ENCODE results near the gene DNAI1. TPM values are rescaled to one million over a fixed set of nuclear protein-coding genes. Genes with fewer than 3 reads are reported as not detected.
"Not testable (repeated sequence)": the region's sequence is repeated elsewhere in the genome, so short reads cannot be mapped to it uniquely, and the experiment has no call there.

The DNAI1 gene
- total RNA-seq, 2 experiments from 2014 or later = not detected

DNA sequence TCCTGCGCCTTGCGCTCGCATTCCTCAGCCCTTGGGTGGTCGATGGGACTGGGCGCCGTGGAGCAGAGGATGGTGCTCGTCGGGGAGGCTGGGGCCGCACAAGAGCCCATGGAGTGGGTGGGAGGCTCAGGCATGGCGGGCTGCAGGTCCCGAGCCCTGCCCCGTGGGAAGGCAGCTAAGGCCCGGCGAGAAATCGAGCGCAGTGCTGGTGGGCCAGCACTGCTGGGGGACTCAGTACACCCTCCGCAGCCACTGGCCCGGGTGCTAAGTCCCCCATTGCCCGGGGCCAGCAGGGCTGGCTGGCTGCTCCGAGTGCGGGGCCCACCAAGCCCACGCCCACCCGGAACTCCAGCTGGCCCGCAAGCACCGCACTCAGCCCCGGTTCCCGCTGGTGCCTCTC, 24.1 kb downstream of the DNAI1 start:
- CTCF ChIA-PET; H3K27ac Mint-ChIP-seq; H3K36me3 Mint-ChIP-seq; ATAC-seq; DNase-seq; H3K9me3 Mint-ChIP-seq (ENCODE audit: low read depth); H3K4me1 Mint-ChIP-seq; H3K4me3 Mint-ChIP-seq: not testable (repeated sequence)
- H3K27me3 Mint-ChIP-seq = peaks cover 26% of the 10 kb centered on the region

- ATAC-seq = no peak
- H3K9me3 Mint-ChIP-seq (ENCODE audit: low read depth) = no peaks in the 10 kb centered on the region
Measured at GRCh38 chr9:34484678-34485077, 26.1 kb downstream of the DNAI1 start.

DNA sequence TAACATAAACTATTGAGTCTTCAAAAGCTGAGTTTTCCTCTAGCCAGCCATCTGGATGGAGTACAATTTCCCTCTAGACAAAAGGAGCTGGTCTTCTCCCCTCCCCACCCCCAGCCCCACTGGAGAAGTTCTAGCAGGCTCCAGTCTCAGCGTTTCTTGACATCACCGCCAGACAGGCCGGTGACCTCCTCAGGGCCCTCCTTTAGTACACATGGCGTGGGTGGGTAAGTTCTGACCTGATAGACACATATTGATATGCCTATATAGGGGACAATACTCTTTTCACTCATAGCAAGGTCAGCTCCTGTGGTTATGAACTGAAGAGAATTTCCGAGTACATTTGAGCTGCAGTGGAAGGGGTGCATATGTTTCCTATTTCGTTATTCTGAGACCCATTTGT, 27.2 kb downstream of the DNAI1 start:
- H3K4me3 Mint-ChIP-seq = no peak overlapping the region
- CTCF ChIA-PET = interaction anchor here (1.4 kb wide), 1 partner anchor 118 kb away, joined by 3 read pairs; no protein-coding TSS in a partner anchor
- H3K9me3 Mint-ChIP-seq (ENCODE audit: low read depth) = no peaks in the 10 kb centered on the region
- H3K27me3 Mint-ChIP-seq = peaks cover 30% of the 10 kb centered on the region
- H3K36me3 Mint-ChIP-seq = no peaks in the 10 kb centered on the region
- H3K27ac Mint-ChIP-seq = no peak overlapping the region
- ATAC-seq = no peak
- H3K4me1 Mint-ChIP-seq = peaks cover 9% of the 10 kb centered on the region
- no peak for DNase-seq

More at GRCh38 chr9:34484678-34485077, 26.1 kb downstream of the DNAI1 start:
- CTCF ChIA-PET = interaction anchor here (1.0 to 1.4 kb wide), 3 partner anchors 11 to 119 kb away, joined by 3 to 4 read pairs (median 3); no protein-coding TSS in a partner anchor
- Mint-ChIP-seq H3K36me3 (no peaks in the 10 kb centered on the region), H3K27ac (no peak overlapping the region), H3K27me3 (peaks cover 28% of the 10 kb centered on the region), H3K4me1 (peaks cover 9% of the 10 kb centered on the region), H3K4me3 (no peak overlapping the region)
- DNase-seq = no peak

DNA sequence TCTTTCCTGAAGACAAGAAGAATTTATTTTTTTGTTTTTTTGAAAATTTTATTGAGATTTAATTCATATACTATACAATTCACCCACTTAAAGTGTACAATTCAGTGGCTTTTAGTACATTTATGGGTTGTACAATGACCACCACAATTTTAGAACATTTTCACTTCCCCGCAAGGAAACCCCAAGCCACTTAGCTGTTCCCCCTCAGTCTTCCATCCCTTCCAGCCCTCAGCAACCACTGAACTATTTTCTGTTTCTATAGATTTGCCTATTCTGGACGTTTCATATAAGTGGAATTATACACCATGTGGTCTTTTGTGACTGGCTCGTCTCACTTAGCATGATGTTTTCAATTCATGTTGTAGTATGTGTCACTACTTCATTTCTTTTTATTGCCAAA, 28.0 kb downstream of the DNAI1 start:
- CTCF ChIA-PET = no interaction called here
- Mint-ChIP-seq H3K4me3 (no peak overlapping the region), H3K27ac (no peak overlapping the region), H3K36me3 (no peaks in the 10 kb centered on the region), H3K27me3 (peaks cover 26% of the 10 kb centered on the region), H3K4me1 (peaks cover 9% of the 10 kb centered on the region), H3K9me3 (ENCODE audit: low read depth) (no peaks in the 10 kb centered on the region)
- no peak for ATAC-seq
- DNase-seq = no peak

DNA sequence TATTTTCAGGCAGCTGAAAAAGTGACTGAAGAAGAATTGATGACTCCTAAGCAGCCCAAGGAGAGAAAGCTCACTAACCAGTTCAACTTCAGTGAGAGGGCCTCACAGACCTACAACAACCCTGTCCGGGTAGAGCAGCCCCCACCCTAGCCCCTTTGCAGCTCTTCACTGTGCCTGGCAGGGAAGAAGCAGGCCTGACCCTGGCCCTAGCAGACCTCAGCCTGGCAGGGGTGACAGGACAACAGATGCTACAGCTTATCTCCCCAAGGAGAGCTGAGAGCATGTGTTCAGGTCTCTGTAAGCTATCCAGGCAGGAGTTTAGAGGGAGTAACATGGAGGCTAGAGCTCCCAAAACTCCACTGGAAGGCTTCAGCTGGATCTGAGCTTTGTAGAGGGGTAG, 31.8 kb downstream of the DNAI1 start:
- no peak for DNase-seq
- CTCF ChIA-PET = interaction anchor here (0.9 to 1.4 kb wide), 4 partner anchors 10 to 86 kb away, joined by 3 to 4 read pairs (median 4); no protein-coding TSS in a partner anchor
- Mint-ChIP-seq H3K27ac (no peak overlapping the region), H3K36me3 (no peaks in the 10 kb centered on the region), H3K9me3 (ENCODE audit: low read depth) (no peaks in the 10 kb centered on the region), H3K4me1 (peaks cover 9% of the 10 kb centered on the region), H3K27me3 (peaks cover 28% of the 10 kb centered on the region), H3K4me3 (no peak overlapping the region)
- no peak for ATAC-seq

DNA sequence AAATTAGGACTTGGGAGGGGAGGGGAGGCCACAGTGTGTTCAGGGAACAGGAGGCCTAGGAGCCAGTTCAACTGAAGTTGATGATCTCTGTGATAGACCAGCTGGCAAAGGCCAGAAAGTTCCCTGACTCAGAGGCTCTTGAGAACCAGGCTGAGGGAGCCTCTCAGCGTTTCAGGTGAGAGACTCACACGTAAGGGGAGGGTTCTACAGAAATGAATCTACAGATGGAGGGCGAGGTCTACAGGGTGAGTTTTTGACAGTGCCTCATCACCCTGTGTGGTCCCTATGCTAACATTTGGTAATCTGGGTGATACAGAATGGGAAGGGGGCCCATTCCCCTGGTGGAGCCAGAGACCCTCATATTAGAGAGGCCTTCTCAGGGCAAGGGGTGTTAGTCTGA, 32.2 kb downstream of the DNAI1 start:
- peaks cover 28% of the 10 kb centered on the region for H3K27me3 Mint-ChIP-seq
- no peaks in the 10 kb centered on the region for H3K36me3 Mint-ChIP-seq
- no peak overlapping the region for H3K27ac Mint-ChIP-seq
- no peak overlapping the region for H3K4me3 Mint-ChIP-seq
- H3K4me1 Mint-ChIP-seq = peaks cover 7% of the 10 kb centered on the region
- DNase-seq = no peak
- no peaks in the 10 kb centered on the region for H3K9me3 Mint-ChIP-seq (ENCODE audit: low read depth)
- ATAC-seq = no peak
- CTCF ChIA-PET = interaction anchor here (0.9 to 1.4 kb wide), 4 partner anchors 9 to 87 kb away, joined by 3 to 4 read pairs (median 4); no protein-coding TSS in a partner anchor

DNA sequence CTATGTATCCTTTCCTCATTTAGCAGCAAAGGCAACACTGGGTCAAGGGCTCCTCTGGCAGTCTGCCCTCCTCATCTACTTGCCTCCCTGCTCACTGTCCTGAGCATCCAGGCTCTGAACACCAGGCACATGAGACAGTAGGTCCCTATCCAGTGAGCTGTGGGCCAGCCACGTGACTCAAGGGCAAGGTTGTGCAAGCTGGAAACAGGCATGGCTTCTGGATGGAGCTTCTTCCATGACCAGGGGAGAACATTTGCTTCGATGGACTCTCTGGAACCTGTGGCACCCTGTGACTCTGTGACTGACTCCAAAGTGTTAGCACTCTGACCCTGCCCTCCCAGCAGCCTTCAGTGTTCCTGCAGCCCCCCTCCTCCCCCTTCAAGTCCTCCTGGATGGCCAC, 33.0 kb downstream of the DNAI1 start:
- Mint-ChIP-seq H3K9me3 (ENCODE audit: low read depth) (no peaks in the 10 kb centered on the region), H3K4me3 (no peak overlapping the region), H3K4me1 (peaks cover 3% of the 10 kb centered on the region), H3K36me3 (no peaks in the 10 kb centered on the region), H3K27me3 (peaks cover 27% of the 10 kb centered on the region), H3K27ac (no peak overlapping the region)
- DNase-seq (no peak), ATAC-seq (no peak)
- CTCF ChIA-PET = no interaction called here

- H3K4me3 Mint-ChIP-seq = no peak overlapping the region
- DNase-seq = no peak
- H3K27ac Mint-ChIP-seq = no peak overlapping the region
- CTCF ChIA-PET = interaction anchor here (1.5 kb wide), 1 partner anchor 112 kb away, joined by 4 read pairs; no protein-coding TSS in a partner anchor
- H3K27me3 Mint-ChIP-seq = peaks cover 24% of the 10 kb centered on the region
- no peak for ATAC-seq
- H3K36me3 Mint-ChIP-seq = no peaks in the 10 kb centered on the region
- H3K4me1 Mint-ChIP-seq = no peaks in the 10 kb centered on the region
- H3K9me3 Mint-ChIP-seq (ENCODE audit: low read depth) = no peaks in the 10 kb centered on the region
Measured at GRCh38 chr9:34492051-34492450, 33.4 kb downstream of the DNAI1 start.

DNA sequence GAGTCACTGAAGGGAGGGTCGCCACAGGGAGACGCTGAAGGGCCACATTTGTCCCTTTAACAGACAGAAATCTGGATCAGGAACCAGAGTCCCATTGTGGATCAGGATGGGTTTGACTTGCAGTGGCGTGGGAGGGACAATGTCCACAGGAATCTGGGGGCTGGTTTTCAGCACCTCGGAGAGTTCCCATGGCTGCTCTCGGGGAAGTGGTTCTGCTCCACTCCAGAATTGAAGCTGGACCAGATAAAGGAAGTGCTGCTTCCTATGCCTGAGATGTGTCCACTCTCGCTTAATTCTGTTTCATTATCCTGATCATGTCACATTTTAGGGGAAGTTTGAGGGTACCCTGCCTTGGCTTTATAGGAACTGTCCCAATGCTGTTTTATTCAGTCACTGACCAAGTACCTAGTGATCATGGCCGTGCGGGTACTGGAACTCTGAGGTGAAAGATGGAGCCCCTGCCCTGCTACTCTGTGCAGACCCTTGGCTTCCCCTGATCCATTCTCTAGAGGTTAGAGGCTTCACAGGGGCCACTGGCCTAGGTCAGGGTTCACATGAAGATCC, 35.4 kb downstream of the DNAI1 start:
- H3K4me3 Mint-ChIP-seq = no peak overlapping the region
- no peak overlapping the region for H3K27ac Mint-ChIP-seq
- no peaks in the 10 kb centered on the region for H3K9me3 Mint-ChIP-seq (ENCODE audit: low read depth)
- peaks cover under 1% of the 10 kb centered on the region for H3K4me1 Mint-ChIP-seq
- DNase-seq (peak; percentile 64), ATAC-seq (peak; percentile 58)
- no peaks in the 10 kb centered on the region for H3K36me3 Mint-ChIP-seq
- peaks cover 22% of the 10 kb centered on the region for H3K27me3 Mint-ChIP-seq
- CTCF ChIA-PET = interaction anchor here (2.3 kb wide), 1 partner anchor 63 kb away, joined by 7 read pairs; no protein-coding TSS in a partner anchor

DNA sequence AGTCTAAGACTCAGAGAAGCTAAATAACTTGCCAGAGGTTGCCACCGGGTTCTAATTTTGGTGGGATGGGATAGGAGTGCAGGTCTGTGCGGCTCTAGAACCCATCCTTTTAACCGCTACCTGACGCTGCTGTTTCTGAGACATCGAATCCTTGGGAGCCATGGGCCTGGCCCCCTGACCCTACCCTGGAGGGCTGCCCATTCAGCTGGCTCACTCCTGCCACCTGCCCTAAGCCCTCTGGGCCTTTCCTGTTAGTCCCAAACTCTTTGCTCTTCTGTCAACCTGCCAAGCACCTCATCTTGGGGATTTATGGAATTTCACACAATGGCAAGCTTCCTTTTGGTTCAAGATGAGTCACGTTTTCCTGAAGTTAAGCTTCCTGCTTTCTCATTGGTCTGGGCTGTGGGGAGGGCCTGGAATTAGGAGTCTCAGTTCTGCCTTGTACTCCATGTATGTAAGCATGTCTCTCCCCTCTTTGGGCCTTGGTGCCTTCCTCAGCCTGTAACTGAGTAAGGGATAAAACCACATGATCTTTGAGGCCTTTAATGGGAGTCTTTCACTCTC, 37.6 kb downstream of the DNAI1 start:
- Mint-ChIP-seq H3K9me3 (ENCODE audit: low read depth) (no peaks in the 10 kb centered on the region), H3K4me3 (no peak overlapping the region), H3K36me3 (no peaks in the 10 kb centered on the region), H3K27ac (no peak overlapping the region), H3K27me3 (peaks cover 19% of the 10 kb centered on the region), H3K4me1 (peaks cover 16% of the 10 kb centered on the region)
- ATAC-seq = no peak
- CTCF ChIA-PET = interaction anchor here (1.0 to 2.3 kb wide), 6 partner anchors 11 to 95 kb away, joined by 3 to 7 read pairs (median 4); no protein-coding TSS in a partner anchor
- no peak for DNase-seq

GRCh38 chr9:34498553-34498952, 39.9 kb downstream of the DNAI1 start:
- ATAC-seq (no peak), DNase-seq (no peak)
- Mint-ChIP-seq H3K36me3 (no peaks in the 10 kb centered on the region), H3K27me3 (peaks cover 17% of the 10 kb centered on the region), H3K4me3 (no peak overlapping the region), H3K4me1 (peaks cover 16% of the 10 kb centered on the region), H3K27ac (no peak overlapping the region), H3K9me3 (ENCODE audit: low read depth) (no peaks in the 10 kb centered on the region)
- CTCF ChIA-PET = interaction anchor here (1.3 kb wide), 1 partner anchor 59 kb away, joined by 4 read pairs; no protein-coding TSS in a partner anchor

DNA sequence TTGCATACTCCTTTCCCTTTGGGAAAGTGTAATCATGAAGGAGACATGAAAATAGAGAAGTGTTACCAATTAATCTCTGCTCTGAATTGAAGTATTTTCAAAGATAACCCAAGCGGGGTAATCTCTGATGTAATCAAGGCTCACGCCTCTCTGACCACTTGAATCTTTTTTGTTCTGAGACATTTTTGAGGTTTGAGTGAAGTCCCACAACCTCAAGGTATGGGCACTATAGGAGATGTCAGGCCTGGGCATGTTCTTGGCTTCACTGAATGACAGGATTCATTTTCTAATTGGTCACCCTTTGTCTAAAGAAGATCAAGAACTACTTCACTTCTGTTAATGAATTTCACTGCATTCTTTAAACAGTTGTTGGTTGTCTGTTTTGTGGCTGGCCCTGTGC, 40.5 kb downstream of the DNAI1 start:
- no peaks in the 10 kb centered on the region for H3K36me3 Mint-ChIP-seq
- no peaks in the 10 kb centered on the region for H3K9me3 Mint-ChIP-seq (ENCODE audit: low read depth)
- H3K27me3 Mint-ChIP-seq = peaks cover 17% of the 10 kb centered on the region
- H3K4me3 Mint-ChIP-seq = no peak overlapping the region
- DNase-seq = no peak
- peaks cover 16% of the 10 kb centered on the region for H3K4me1 Mint-ChIP-seq
- no peak for ATAC-seq
- no peak overlapping the region for H3K27ac Mint-ChIP-seq
- CTCF ChIA-PET = interaction anchor here (1.3 to 2.3 kb wide), 3 partner anchors 68 to 95 kb away, joined by 3 to 15 read pairs (median 7); no protein-coding TSS in a partner anchor

- Mint-ChIP-seq H3K4me1 (peaks cover 16% of the 10 kb centered on the region), H3K9me3 (ENCODE audit: low read depth) (no peaks in the 10 kb centered on the region), H3K36me3 (no peaks in the 10 kb centered on the region), H3K27ac (no peak overlapping the region), H3K4me3 (no peak overlapping the region), H3K27me3 (peaks cover 23% of the 10 kb centered on the region)
- DNase-seq (peak; percentile 83), ATAC-seq (peak; percentile 89)
- CTCF ChIA-PET = interaction anchor here (0.7 to 2.3 kb wide), 15 partner anchors 10 to 103 kb away, joined by 3 to 15 read pairs (median 3); no protein-coding TSS in a partner anchor
Measured at GRCh38 chr9:34500623-34501267, 42.1 kb downstream of the DNAI1 start.
